ENCODE data around the gene ARMC9.
"Not testable (repeated sequence)": the region's sequence is repeated elsewhere in the genome, so short reads cannot be mapped to it uniquely, and the experiment has no call there.

Gene ARMC9

DNA sequence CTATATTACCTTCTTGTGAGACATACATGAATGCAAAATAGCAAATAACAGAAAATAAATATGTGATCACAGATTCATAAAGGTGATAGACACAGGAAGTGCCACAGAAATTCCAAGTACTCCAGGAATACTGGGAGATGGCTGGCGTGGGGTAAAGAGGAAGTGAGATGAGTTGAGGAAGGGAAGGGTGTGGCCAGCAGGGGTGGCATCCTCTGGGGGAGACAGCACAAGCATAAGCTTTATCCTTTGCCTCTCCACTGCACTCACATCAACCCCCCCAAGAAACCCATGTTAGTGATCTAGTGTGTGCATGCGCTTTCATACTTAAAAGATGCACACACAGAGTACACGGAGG, 102.3 kb downstream of the ARMC9 start:
- H3K27ac Mint-ChIP-seq, result peak overlapping the region; percentile 5
- H3K4me3 Mint-ChIP-seq, result peak overlapping the region; percentile 51
- DNase-seq (ENCODE audit: low spot score in 2 of 2), result no peak
- no peaks in the 10 kb centered on the region for H3K27me3 Mint-ChIP-seq
- peak; percentile 35 for ATAC-seq (ENCODE audit: low read depth)
- H3K36me3 Mint-ChIP-seq, result no peaks in the 10 kb centered on the region
- peaks cover 18% of the 10 kb centered on the region for H3K4me1 Mint-ChIP-seq
- H3K9me3 Mint-ChIP-seq, result no peaks in the 10 kb centered on the region

DNA sequence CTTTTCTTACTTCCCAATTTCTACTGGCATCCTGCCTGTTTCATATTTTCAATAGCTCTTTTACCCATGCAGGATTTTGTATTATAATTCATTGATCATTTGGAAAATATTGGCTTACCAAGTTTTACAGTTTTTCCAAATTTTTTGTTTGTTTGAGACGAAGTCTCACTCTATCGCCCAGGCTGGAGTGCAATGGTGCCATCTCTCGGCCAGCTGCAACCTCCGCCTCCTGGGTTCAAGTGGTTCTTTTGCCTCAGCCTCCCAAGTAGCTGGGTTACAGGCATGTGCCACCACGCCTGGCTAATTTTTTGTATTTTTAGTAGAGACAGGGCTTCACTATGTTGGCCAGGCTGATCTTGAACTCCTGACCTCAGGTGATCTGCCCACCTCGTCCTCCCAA, 105.8 kb downstream of the ARMC9 start:
- not testable (repeated sequence) for H3K27me3 Mint-ChIP-seq; ATAC-seq (ENCODE audit: low read depth); DNase-seq (ENCODE audit: low spot score in 2 of 2); H3K27ac Mint-ChIP-seq; H3K36me3 Mint-ChIP-seq; H3K4me3 Mint-ChIP-seq; H3K9me3 Mint-ChIP-seq
- peaks cover 16% of the 10 kb centered on the region for H3K4me1 Mint-ChIP-seq

DNA sequence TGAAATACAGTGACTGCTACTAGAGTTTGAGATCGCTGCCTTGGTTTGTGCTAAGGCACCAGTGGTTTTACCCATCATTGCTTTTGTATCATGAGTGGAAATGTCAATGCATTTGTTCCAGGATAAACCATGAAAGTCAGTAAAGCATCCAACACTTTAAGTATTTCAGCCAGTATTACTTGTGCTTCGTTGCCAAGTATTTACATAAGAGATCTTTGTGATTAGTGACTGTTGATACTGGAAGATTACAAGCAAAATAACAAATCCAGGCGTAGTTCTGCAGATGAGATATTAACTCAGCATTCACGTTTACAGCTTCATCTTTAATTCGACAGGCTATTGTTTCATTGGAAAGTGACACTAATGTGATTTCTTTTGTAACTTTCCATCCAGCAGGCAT, 106.8 kb downstream of the ARMC9 start:
- Mint-ChIP-seq H3K4me3 (no peak overlapping the region), H3K4me1 (peaks cover 9% of the 10 kb centered on the region), H3K27me3 (no peaks in the 10 kb centered on the region), H3K27ac (peak overlapping the region; percentile 45), H3K36me3 (no peaks in the 10 kb centered on the region), H3K9me3 (no peaks in the 10 kb centered on the region)
- DNase-seq (ENCODE audit: low spot score in 2 of 2), result no peak
- no peak for ATAC-seq (ENCODE audit: low read depth)

DNA sequence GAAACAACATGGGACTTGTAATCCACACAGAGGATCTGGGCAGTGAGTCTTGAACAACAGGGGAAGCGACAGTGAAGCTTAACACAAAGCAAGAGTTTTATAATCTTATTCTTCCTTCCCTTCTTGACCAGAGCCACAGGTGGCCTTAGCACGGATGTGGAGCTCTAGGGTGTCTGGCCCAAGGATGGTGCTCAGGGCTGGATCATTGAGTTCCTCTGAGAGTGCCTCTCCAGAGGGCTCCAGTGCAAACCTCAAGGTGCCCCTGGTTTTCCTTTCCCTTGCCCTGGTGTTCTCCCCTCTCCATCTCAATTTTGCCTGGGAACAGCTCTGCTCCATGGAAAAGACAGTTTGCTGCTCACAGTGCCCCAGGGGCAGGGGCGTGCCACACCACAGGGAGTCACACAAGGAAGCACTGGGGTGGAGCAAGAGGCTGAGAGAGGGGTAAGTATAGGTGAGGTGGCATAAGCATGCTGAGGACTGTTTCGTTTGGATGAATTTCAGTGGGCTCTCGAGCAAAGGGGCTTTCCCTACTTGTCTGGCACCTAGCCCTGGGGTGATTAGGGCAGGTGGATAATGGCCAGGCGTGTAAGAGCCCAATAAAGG, 108.5 kb downstream of the ARMC9 start:
- H3K4me1 Mint-ChIP-seq, result peaks cover 11% of the 10 kb centered on the region
- no peaks in the 10 kb centered on the region for H3K27me3 Mint-ChIP-seq
- no peaks in the 10 kb centered on the region for H3K9me3 Mint-ChIP-seq
- no peak overlapping the region for H3K4me3 Mint-ChIP-seq
- H3K27ac Mint-ChIP-seq, result no peak overlapping the region
- ATAC-seq (ENCODE audit: low read depth) (no peak), DNase-seq (ENCODE audit: low spot score in 2 of 2) (no peak)
- no peaks in the 10 kb centered on the region for H3K36me3 Mint-ChIP-seq

DNA sequence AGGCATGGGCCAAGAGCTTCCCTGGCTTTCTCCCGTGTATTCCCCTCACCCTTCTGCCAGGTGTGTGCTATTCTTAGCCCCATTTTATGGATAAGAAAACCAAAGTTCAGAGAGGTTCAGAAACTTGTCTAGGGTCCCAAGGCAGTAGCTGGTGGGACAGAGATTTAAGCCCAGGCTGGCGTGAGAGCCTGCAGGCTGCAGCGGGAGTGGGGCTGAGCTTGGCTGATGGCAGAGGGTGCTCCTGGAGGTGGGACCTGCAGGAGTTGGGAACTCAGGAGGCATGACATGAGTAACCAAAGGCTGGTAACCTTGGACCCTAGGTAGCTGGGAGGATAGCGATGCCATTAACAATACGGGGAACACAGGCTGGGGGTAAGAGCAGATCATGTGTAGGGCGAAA, 109.8 kb downstream of the ARMC9 start:
- Mint-ChIP-seq H3K4me3 (no peak overlapping the region), H3K36me3 (no peaks in the 10 kb centered on the region), H3K9me3 (no peaks in the 10 kb centered on the region), H3K27ac (no peak overlapping the region), H3K27me3 (no peaks in the 10 kb centered on the region), H3K4me1 (peaks cover 17% of the 10 kb centered on the region)
- no peak for ATAC-seq (ENCODE audit: low read depth)
- DNase-seq (ENCODE audit: low spot score in 2 of 2), result no peak

DNA sequence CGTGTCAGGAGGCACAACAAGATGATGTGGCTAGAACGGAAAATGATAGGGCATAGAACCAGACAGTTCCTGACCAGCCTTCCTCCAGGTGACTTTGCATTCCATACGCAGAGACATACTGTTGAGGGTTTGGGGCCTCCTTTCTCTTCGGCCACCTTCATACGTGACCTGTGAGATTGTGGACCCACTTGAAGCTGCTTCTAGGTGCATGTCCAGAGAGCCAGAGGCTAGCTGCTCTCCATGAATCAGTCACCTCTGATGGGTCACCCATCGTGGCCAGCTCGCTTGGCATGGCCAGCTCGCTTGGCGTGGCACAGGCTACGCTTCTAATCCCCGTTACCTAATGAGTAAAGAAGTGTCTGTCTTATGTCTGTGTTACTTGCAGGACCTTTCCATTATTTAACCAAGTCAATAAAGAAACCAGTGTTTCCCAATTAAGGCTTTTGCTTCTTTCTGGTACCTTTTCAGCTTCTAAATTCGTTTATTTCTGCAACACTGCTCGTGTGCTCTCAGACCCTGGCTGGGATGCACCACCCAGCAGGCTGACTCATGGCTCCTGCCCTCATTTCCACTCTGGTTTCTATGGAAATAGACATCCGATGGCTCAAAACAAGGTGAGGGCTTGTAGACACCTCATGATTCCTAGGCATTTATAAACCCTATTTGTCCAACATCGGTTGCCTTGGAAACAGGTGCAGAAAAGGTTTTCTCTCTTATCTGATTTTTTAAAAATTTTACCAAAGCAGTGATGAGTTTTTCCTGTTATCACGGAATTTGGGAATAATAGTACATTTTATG, 110.4 kb downstream of the ARMC9 start:
- peaks cover 17% of the 10 kb centered on the region for H3K4me1 Mint-ChIP-seq
- no peaks in the 10 kb centered on the region for H3K36me3 Mint-ChIP-seq
- no peak for ATAC-seq (ENCODE audit: low read depth)
- DNase-seq (ENCODE audit: low spot score in 2 of 2), result no peak
- no peak overlapping the region for H3K27ac Mint-ChIP-seq
- no peaks in the 10 kb centered on the region for H3K27me3 Mint-ChIP-seq
- H3K4me3 Mint-ChIP-seq, result no peak overlapping the region
- H3K9me3 Mint-ChIP-seq, result no peaks in the 10 kb centered on the region

DNA sequence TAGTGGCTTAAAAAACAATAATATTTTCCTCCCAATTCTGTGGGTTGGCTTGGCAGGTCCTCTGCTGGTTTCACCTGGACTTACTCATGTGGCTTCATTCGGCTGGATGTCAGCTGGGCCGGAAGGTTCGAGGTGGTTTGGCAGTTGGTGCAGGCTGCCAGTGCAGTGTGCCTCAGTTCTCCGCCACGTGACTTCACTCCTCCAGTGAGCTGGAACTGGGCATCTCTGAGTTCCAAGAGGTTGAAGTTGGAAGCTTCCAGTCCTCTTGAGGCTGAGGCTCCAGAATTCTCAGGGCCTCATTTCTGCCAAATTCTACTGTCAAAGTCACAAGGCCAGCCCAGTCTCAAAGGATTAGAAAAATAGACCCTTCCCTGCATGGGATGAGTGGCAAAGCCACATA, 113.6 kb downstream of the ARMC9 start:
- no peaks in the 10 kb centered on the region for H3K27me3 Mint-ChIP-seq
- H3K4me3 Mint-ChIP-seq, result no peak overlapping the region
- H3K36me3 Mint-ChIP-seq, result no peaks in the 10 kb centered on the region
- H3K4me1 Mint-ChIP-seq, result peaks cover 21% of the 10 kb centered on the region
- no peak overlapping the region for H3K27ac Mint-ChIP-seq
- H3K9me3 Mint-ChIP-seq, result peaks cover 3% of the 10 kb centered on the region
- DNase-seq (ENCODE audit: low spot score in 2 of 2), result no peak
- no peak for ATAC-seq (ENCODE audit: low read depth)

DNA sequence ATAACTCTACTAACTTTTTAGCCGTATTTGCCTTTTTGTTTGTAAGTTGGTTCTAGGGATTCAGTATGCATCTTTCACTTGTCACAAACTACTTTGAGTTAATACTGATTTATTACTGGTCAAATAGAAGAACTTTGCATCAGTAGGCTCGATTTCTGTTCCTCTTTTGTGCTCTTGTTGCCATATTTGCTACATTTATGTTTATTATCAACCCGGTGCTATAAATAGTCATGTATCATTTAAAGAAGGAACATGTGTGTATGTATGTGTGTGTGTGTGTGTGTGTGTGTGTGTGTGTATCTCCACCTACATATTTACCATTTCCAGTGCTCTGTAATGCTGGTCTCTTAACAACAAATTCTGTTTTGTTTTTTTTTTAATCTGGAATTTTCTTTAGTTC, 117.5 kb downstream of the ARMC9 start:
- ATAC-seq (ENCODE audit: low read depth) (peak; percentile 85), DNase-seq (ENCODE audit: low spot score in 2 of 2) (peak in 1 of 2 donors; percentile 32)
- Mint-ChIP-seq H3K4me3 (peak overlapping the region; percentile 32), H3K27ac (peak overlapping the region; percentile 83), H3K4me1 (peaks cover 18% of the 10 kb centered on the region), H3K27me3 (no peaks in the 10 kb centered on the region), H3K36me3 (peaks cover 13% of the 10 kb centered on the region), H3K9me3 (peaks cover 16% of the 10 kb centered on the region)

DNA sequence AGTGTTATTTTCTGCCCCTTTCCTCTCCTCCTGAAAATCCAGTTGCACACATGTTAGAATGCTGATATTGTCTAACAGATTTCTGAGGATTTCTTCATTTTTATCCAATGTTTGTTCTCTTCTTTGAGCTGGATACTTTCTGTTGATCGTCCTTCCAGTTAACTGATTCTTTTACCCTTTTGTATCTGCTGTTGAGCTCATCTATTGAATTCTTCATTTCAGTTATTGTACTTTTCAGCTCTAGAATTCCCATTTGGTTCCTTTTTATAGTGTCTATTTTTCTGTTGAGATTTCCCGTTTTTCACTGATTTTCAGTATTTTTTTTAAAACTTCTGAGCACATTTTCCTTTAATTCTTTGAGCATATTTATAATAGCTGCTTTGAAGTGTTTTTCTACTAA, 119.1 kb downstream of the ARMC9 start:
- no peak for ATAC-seq (ENCODE audit: low read depth)
- DNase-seq (ENCODE audit: low spot score in 2 of 2), result no peak
- Mint-ChIP-seq H3K27ac (no peak overlapping the region), H3K36me3 (peaks cover 13% of the 10 kb centered on the region), H3K4me1 (peaks cover 19% of the 10 kb centered on the region), H3K4me3 (peak overlapping the region; percentile 21), H3K27me3 (no peaks in the 10 kb centered on the region), H3K9me3 (peaks cover 16% of the 10 kb centered on the region)

DNA sequence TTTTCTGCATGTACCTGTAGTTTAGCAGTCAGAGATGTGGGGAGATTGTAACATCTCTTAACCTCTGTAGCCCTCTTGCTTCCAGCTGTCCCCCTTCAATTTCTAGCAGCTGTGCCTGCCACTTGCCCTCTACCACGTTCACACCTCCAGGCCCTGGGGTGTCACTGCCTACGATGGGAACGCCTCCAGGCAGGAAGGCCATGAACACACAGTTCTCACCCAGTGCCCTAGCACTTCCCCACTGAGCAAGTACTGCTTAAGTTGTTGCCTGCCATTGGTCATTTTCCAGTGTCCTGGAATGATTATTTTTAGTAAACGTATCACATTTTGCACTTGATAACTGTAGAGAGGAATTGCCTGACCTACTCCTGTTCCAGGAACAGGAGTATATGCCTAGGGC, 120.0 kb downstream of the ARMC9 start:
- Mint-ChIP-seq H3K36me3 (peaks cover 13% of the 10 kb centered on the region), H3K27me3 (no peaks in the 10 kb centered on the region), H3K4me3 (no peak overlapping the region), H3K9me3 (peaks cover 16% of the 10 kb centered on the region), H3K27ac (no peak overlapping the region), H3K4me1 (peaks cover 19% of the 10 kb centered on the region)
- DNase-seq (ENCODE audit: low spot score in 2 of 2) (no peak), ATAC-seq (ENCODE audit: low read depth) (no peak)

DNA sequence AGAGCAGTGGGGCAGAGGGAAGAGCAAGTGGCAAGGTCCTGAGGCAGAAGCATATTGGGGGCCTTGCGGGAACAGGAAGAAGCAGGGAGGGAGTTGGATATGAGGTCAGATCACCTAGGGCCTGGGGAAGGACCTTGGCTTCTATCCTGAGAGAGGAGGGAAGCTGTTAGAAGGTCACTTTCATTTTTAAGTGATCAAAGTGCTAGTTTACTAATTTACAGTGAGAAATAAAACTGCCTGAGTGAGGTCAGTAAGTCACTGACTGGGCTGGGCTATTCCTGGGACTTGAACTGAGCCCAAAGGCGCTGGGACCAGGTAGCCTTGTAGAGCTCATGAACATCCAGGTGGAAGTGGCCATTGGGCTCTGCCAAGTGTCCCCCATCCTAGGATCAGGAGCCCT, 120.5 kb downstream of the ARMC9 start:
- Mint-ChIP-seq H3K36me3 (peaks cover 13% of the 10 kb centered on the region), H3K4me1 (peaks cover 19% of the 10 kb centered on the region), H3K27ac (no peak overlapping the region), H3K27me3 (no peaks in the 10 kb centered on the region), H3K9me3 (peaks cover 16% of the 10 kb centered on the region), H3K4me3 (no peak overlapping the region)
- DNase-seq (ENCODE audit: low spot score in 2 of 2), result no peak
- no peak for ATAC-seq (ENCODE audit: low read depth)

DNA sequence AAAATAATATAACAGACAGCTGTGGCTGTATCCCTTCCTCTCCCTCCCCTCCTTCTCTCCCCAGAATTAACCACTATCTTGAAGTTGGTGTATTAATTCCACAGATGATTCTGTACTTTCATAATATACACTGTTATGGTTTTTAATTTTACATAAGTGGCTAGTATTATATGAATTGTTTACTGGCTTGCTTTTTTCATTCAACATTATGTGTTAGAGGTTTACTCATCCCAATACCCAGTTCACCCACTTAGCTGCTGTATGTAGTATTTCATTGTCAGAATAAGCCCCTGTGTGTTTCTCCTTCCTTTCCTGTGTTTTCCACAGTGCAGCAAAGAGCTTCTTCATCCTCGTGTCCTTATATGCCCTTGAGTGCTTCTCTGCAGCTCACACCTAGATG, 121.4 kb downstream of the ARMC9 start:
- Mint-ChIP-seq H3K4me3 (no peak overlapping the region), H3K36me3 (peaks cover 13% of the 10 kb centered on the region), H3K27me3 (no peaks in the 10 kb centered on the region), H3K9me3 (peaks cover 16% of the 10 kb centered on the region), H3K27ac (no peak overlapping the region), H3K4me1 (peaks cover 19% of the 10 kb centered on the region)
- ATAC-seq (ENCODE audit: low read depth) (no peak), DNase-seq (ENCODE audit: low spot score in 2 of 2) (no peak)

DNA sequence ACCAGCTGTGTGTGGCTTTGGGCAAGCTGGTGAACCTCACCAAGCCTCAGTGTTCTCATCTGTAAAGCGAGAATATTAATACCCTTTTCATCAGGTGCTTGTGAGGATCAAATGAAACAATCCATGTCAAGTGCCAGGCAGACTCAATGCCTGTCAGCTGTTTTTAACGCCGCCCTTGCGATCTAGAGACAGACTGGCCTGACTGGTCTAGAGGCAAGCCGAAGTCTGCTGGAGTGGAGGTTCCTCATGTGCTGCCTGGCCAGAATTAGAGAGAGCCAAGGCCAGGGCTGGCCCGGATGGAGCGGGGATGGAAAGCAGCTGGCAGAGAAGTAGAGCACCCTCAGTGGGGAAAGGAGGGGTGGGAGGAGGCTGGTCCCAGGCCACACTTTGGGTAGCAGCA, 122.6 kb downstream of the ARMC9 start:
- Mint-ChIP-seq H3K36me3 (peaks cover 13% of the 10 kb centered on the region), H3K4me1 (peaks cover 14% of the 10 kb centered on the region), H3K9me3 (peaks cover 14% of the 10 kb centered on the region), H3K27ac (no peak overlapping the region), H3K4me3 (no peak overlapping the region), H3K27me3 (no peaks in the 10 kb centered on the region)
- DNase-seq (ENCODE audit: low spot score in 2 of 2) (no peak), ATAC-seq (ENCODE audit: low read depth) (no peak)

DNA sequence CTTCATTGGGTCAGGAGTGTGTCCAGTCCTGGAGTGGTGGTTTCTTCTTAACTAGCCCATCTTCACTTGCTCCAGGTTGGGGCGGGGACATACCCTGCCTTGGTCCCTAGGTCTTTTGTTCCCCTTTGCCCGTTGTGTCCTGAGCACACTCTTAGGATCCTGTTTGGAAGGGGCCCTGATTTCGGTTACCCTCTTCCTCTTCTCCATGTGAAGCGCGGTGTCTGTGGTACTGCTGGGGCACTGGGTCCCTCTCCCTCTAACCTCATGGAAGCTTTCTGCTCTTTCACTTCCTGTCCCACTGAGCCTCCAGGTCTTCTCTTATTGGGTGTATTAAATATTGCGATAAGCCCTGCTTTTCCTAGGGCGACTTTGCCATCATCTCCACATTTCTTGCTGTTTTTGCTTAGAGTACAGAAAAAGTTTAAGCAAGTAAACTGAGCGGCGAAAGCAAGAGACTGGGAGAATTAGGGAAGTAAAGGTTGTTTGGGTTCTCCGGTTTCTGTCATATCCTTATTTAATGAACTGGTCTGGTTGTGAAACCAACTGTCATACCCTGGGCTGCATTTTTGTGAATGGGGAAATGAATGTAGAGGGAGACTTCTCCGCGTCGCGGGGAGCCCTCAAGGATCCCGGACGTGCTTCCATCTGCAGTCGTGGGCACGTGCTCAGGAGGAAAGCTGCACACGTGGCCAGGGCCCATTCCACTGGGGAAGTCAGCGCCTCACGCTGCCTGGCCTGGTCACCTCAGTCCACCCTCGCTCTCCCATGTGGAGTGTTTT, 123.3 kb downstream of the ARMC9 start:
- peak; percentile 95 for ATAC-seq (ENCODE audit: low read depth)
- H3K4me3 Mint-ChIP-seq, result peak overlapping the region; percentile 62
- H3K9me3 Mint-ChIP-seq, result peaks cover 14% of the 10 kb centered on the region

More for the DNA sequence above, 123.3 kb downstream of the ARMC9 start:
- Mint-ChIP-seq H3K36me3 (peaks cover 13% of the 10 kb centered on the region), H3K27me3 (no peaks in the 10 kb centered on the region), H3K4me1 (peaks cover 12% of the 10 kb centered on the region), H3K27ac (peak overlapping the region; percentile 78)
- DNase-seq (ENCODE audit: low spot score in 2 of 2), result peak; percentile 26 to 29

All from memory B cell (primary cell).